Panc1 (cell line): Measurements from ENCODE around the gene MTHFD2. TPM values are rescaled to one million over a fixed set of nuclear protein-coding genes. Genes with fewer than 3 reads are reported as not detected.

Experiments
- ATAC-seq: fragments of 200-7000 bp; cut with Tn5 transposase; 2 replicates; pipeline ENCODE4 v1.9.1; 2020; ENCODE audit warnings: mild to moderate bottlenecking, moderate library complexity
- BruUV-seq: library from RNA; stranded (reverse); fragments of 400-500 nt; replicated peaks from 2 replicates; lab custom pipeline; 2021; lab: Mats Ljungman, UMichigan
- CTCF ChIA-PET: fragments of 300-600 bp; sonication (Branson Sonifier 250); formaldehyde crosslinking; loops from one replicate; lab custom pipeline; 2022; ENCODE audit warnings: antibody characterized with exemption; lab: Charles Lee
- POLR2A ChIA-PET: fragments of 300-600 bp; sonication (Branson Sonifier 250); formaldehyde crosslinking; loops from one replicate; lab custom pipeline; 2022; ENCODE audit warnings: antibody characterized with exemption; lab: Charles Lee
- DNase-seq: peaks from one replicate; pipeline ENCODE4 v3.0.0-alpha.2; 2010; ENCODE audit warnings: low read depth, low spot score
- H3K27ac ChIP-seq: 2 replicates; pipeline ENCODE4 v1.5.1; 2011; ENCODE audit warnings: mild to moderate bottlenecking, low read length, inconsistent platforms
- H3K27me3 ChIP-seq: fragments of 200-500 bp; sonication (Bioruptor generic); 2 replicates; pipeline ENCODE4 v1.6.0; 2014; ENCODE audit warnings: low read length, inconsistent platforms; ENCODE audit not compliant: control insufficient read depth, insufficient read depth
- H3K36me3 ChIP-seq: fragments of 200-500 bp; sonication (Bioruptor generic); 2 replicates; pipeline ENCODE4 v1.5.1; 2014; ENCODE audit warnings: inconsistent platforms, mild to moderate bottlenecking, low read length, moderate library complexity; ENCODE audit not compliant: control insufficient read depth, insufficient read depth
- H3K4me1 ChIP-seq: 2 replicates; pipeline ENCODE4 v1.5.1; 2011; ENCODE audit warnings: inconsistent platforms, mild to moderate bottlenecking, low read length, moderate library complexity; ENCODE audit not compliant: control insufficient read depth, insufficient read depth
- H3K4me3 ChIP-seq, 2 experiments: 2 replicates each; pipeline ENCODE4 v1.5.1; 2011 to 2012; ENCODE audit warnings: low read depth in 2 of 2, low read length in 2 of 2, mild to moderate bottlenecking in 2 of 2, inconsistent platforms in 1 of 2, moderate library complexity in 1 of 2
- H3K9me3 ChIP-seq: fragments of 200-500 bp; sonication (Bioruptor generic); 2 replicates; pipeline ENCODE4 v1.5.1; 2014; ENCODE audit warnings: low read depth, mild to moderate bottlenecking, inconsistent platforms, low read length, moderate library complexity; ENCODE audit not compliant: control insufficient read depth, insufficient read depth
- POLR2AphosphoS5 ChIP-seq: IDR thresholded peaks from 2 replicates; pipeline ENCODE4 v1.6.1; 2012; ENCODE audit warnings: mild to moderate bottlenecking, low read depth, low read length, moderate library complexity
- SIN3A ChIP-seq: IDR thresholded peaks from 2 replicates; pipeline ENCODE4 v1.6.1; 2012; ENCODE audit warnings: low read depth, mild to moderate bottlenecking, low read length, moderate library complexity, borderline replicate concordance; ENCODE audit not compliant: insufficient read depth
- TCF7L2 ChIP-seq: IDR thresholded peaks from 2 replicates; pipeline ENCODE4 v1.6.1; 2011; ENCODE audit warnings: mild to moderate bottlenecking, low read depth, low read length, inconsistent platforms
- in situ Hi-C: cut with HindIII; loops from 2 replicates; pipeline ENCODE4 v1.10.0; 2016; ENCODE audit warnings: low sequenced_read_pairs, low pct_unique_long_range_greater_than_20kb
- intact Hi-C: fragments of 100-400 bp; cut with micrococcal nuclease; formaldehyde crosslinking; loops from one replicate; pipeline ENCODE4 v1.10.0; 2022; ENCODE audit not compliant: unreplicated experiment
- total RNA-seq: library from RNA; stranded (reverse); gene quantifications from one replicate; pipeline ENCODE4 v1.2.1, GENCODE V29; 2021; ENCODE audit not compliant: unreplicated experiment
- TF ChIP-seq, protein P1 (sequence below): fragments of 450-650 bp; IDR thresholded peaks from 2 replicates; pipeline ENCODE4 v1.5.1; 2017; ENCODE audit warnings: mild to moderate bottlenecking
- TF ChIP-seq, protein P2 (sequence below), 2 experiments: IDR thresholded peaks; 2 replicates each; pipeline ENCODE4 v1.6.1; 2011 to 2012; ENCODE audit warnings: low read depth in 2 of 2, control low read depth in 1 of 2, low read length in 1 of 2, mild to moderate bottlenecking in 1 of 2, moderate library complexity in 1 of 2; ENCODE audit not compliant: insufficient read depth in 1 of 2

MTHFD2 gene
- total RNA-seq, 1 experiment from 2014 or later: 215 TPM

DNA sequence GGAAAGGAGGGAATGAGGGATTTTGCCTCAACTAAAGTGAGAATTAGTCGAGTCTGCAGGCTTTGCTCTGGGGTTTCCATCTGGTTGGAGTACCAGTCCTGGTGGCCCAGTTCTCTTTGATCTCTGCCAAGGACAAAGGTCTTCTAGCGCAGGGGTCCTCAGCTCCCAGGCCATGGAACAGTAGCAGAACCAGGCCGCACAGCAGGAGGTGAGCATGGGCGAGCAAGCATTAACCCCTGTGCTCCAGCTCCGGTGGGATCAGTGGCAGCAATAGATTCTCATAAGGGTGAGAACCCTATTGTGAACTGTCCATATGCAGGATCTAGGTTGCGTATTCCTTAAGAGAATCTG, 23.9 kb downstream of the MTHFD2 start:
- intact Hi-C loops: no loop called here
- in situ Hi-C loops: no loop called here
- Histone ChIP-seq H3K36me3 (peaks cover 11% of the 10 kb centered on the region), H3K27ac (no peak overlapping the region), H3K4me1 (peaks cover 9% of the 10 kb centered on the region; the same call in 1 of the 2 replicates), H3K9me3 (no peaks in the 10 kb centered on the region), H3K27me3 (no peaks in the 10 kb centered on the region), H3K4me3 (no peak overlapping the region)
- DNase-seq (no peak), ATAC-seq (no peak)
- ChIA-PET POLR2A (no interaction called here), CTCF (no interaction called here)
- no TSS peak for BruUV-seq
- no peak for TF ChIP-seq POLR2AphosphoS5
- TF ChIP-seq, protein P1, sequence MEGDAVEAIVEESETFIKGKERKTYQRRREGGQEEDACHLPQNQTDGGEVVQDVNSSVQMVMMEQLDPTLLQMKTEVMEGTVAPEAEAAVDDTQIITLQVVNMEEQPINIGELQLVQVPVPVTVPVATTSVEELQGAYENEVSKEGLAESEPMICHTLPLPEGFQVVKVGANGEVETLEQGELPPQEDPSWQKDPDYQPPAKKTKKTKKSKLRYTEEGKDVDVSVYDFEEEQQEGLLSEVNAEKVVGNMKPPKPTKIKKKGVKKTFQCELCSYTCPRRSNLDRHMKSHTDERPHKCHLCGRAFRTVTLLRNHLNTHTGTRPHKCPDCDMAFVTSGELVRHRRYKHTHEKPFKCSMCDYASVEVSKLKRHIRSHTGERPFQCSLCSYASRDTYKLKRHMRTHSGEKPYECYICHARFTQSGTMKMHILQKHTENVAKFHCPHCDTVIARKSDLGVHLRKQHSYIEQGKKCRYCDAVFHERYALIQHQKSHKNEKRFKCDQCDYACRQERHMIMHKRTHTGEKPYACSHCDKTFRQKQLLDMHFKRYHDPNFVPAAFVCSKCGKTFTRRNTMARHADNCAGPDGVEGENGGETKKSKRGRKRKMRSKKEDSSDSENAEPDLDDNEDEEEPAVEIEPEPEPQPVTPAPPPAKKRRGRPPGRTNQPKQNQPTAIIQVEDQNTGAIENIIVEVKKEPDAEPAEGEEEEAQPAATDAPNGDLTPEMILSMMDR: no peak
- no peak for TF ChIP-seq SIN3A
- TF ChIP-seq TCF7L2: no peak
- TF ChIP-seq, protein P2, sequence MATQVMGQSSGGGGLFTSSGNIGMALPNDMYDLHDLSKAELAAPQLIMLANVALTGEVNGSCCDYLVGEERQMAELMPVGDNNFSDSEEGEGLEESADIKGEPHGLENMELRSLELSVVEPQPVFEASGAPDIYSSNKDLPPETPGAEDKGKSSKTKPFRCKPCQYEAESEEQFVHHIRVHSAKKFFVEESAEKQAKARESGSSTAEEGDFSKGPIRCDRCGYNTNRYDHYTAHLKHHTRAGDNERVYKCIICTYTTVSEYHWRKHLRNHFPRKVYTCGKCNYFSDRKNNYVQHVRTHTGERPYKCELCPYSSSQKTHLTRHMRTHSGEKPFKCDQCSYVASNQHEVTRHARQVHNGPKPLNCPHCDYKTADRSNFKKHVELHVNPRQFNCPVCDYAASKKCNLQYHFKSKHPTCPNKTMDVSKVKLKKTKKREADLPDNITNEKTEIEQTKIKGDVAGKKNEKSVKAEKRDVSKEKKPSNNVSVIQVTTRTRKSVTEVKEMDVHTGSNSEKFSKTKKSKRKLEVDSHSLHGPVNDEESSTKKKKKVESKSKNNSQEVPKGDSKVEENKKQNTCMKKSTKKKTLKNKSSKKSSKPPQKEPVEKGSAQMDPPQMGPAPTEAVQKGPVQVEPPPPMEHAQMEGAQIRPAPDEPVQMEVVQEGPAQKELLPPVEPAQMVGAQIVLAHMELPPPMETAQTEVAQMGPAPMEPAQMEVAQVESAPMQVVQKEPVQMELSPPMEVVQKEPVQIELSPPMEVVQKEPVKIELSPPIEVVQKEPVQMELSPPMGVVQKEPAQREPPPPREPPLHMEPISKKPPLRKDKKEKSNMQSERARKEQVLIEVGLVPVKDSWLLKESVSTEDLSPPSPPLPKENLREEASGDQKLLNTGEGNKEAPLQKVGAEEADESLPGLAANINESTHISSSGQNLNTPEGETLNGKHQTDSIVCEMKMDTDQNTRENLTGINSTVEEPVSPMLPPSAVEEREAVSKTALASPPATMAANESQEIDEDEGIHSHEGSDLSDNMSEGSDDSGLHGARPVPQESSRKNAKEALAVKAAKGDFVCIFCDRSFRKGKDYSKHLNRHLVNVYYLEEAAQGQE (IDR thresholded peaks at IDR 0.05; ENCODE audit: insufficient read depth in 1 of 2, low read depth in 2 of 2, low read length in 1 of 2): no peak

DNA sequence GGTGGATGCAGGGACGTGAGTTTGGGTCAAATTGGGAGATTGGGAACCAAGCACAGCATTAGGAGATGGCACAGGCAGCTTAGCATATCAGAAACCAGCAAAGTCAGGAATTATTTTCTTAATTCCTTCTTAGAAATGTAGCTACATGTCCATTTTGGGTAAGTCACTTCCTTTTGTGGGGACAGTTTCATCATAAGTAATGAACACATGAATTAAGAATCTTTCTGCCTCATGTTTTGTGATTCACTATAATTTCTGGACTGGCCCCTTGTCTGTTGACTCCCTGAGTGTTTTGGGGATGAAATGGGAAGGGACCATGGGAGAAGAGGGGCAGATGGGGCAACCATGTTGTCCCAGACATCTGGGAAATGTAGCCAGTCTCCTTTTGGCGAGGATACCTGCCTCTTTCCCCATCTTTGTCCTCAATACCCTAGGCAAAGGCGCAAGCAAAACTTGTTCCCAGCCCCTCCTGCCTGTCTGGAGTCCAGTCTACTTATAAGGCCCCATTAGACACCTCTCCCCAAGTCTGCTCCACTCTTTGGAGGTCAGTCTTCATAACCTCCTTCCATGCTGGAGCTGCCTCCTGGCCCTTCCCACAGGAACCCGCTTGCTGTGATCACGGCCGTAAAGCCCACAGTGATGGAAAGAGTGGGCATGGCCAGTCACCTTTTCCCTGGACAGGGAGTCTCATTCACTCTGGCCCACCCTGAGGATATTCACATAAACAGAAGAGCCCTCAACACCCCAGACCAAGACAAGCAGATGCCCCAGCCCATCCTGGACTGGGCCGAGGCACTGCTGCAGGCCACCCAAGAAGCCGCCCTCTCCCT, 25.7 kb downstream of the MTHFD2 start:
- no TSS peak for BruUV-seq
- DNase-seq (no peak), ATAC-seq (peak; percentile 19)
- intact Hi-C loops: no loop called here
- no peak overlapping the region for H3K4me3 ChIP-seq
- no peak overlapping the region for H3K27ac ChIP-seq
- POLR2A ChIA-PET: no interaction called here
- H3K27me3 ChIP-seq: no peaks in the 10 kb centered on the region
- in situ Hi-C loops: no loop called here
- H3K9me3 ChIP-seq: no peaks in the 10 kb centered on the region
- peaks cover 9% of the 10 kb centered on the region; the same call in 1 of the 2 replicates for H3K4me1 ChIP-seq
- TF ChIP-seq, protein P2 (IDR thresholded peaks at IDR 0.05; ENCODE audit: insufficient read depth in 1 of 2, low read depth in 2 of 2, low read length in 1 of 2): no peak
- TF ChIP-seq POLR2AphosphoS5: peak; percentile 38; the same call in 1 of the 2 replicates
- CTCF ChIA-PET: no interaction called here
- H3K36me3 ChIP-seq: peaks cover 3% of the 10 kb centered on the region; the same call in 1 of the 2 replicates
